Omental fat pad (tissue), 4 donors: ENCODE measurements around the gene SVOP. TPM values are rescaled to one million over a fixed set of nuclear protein-coding genes. Genes with fewer than 3 reads are reported as not detected.
A peak's percentile ranks its signal among the peaks of the same experiment; 100 is the strongest.

ENCODE experiments used
- ATAC-seq: fragments of 150-250 bp; one replicate; pipeline ENCODE4 v1.9.1; 2016; ENCODE audit warnings: mild to moderate bottlenecking, moderate library complexity; ENCODE audit not compliant: low FRiP score
- DNase-seq: peaks from one replicate; pipeline ENCODE4 v3.0.0-alpha.2; 2019; ENCODE audit warnings: low spot score
- CTCF ChIP-seq, 3 donors: fragments of 450-650 bp; IDR thresholded peaks; one replicate each; pipeline ENCODE4 v1.5.1; 2016 to 2017; ENCODE audit warnings: antibody characterized with exemption in 3 of 3, mild to moderate bottlenecking in 3 of 3, moderate library complexity in 2 of 3
- total RNA-seq, 4 donors: library from RNA; depleted of rRNA; stranded (reverse); fragments of >200 nt; gene quantifications; one replicate each; pipeline ENCODE4 v1.1.0, GENCODE V29; 2016

The SVOP gene
- total RNA-seq, 4 donors from 2014 or later = not detected

GRCh38 chr12:108886873-108887629 is 133.8 kb downstream of the SVOP start:
- no peak for TF ChIP-seq CTCF (IDR thresholded peaks at IDR 0.05)
- ATAC-seq = no peak
- DNase-seq = no peak

- peak; percentile 54 for DNase-seq
- no peak for ATAC-seq
- no peak for TF ChIP-seq CTCF (IDR thresholded peaks at IDR 0.05)
Observed at GRCh38 chr12:108884116-108885012, 136.5 kb downstream of the SVOP start.

- TF ChIP-seq CTCF (IDR thresholded peaks at IDR 0.05) = no peak
- DNase-seq (no peak), ATAC-seq (no peak)
Observed at GRCh38 chr12:108881953-108882352, 138.9 kb downstream of the SVOP start.

DNA sequence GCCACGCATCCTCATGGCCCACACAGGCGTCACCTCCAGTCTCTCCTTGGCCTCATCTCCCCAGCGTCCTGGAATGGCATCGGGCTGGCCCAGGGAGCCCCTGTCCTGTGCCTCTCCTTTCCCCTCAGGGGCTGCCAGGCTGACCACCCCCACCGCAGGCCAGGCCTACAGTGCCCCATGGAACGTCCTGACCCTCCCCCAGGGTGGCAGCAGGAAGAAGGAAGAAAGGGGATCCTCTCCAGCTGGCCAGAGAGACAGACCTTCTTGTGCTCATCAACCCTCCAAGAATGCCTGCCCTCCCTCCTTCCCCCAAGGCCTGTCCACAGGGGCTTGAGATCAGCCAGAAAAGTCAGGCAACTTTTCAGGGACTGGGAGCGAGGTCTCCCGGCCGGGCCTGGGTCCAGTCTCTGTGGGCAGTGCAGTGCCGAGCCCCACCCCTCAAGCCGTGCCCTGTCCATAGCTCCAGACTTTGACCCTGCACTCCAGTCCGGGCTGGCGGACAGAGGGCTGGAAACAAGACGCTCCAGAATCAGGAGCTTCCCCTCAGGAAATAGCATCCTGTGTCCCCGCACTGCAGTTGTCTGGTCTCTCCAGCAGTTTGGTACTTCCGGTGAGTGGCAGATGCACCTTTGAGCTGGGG is 141.1 kb downstream of the SVOP start, which contains the start of gene DAO:
Gene DAO, plus strand, starts transcription at position 478 of the 640 bp plus-strand sequence. CDS start 4,915 bp downstream, outside the sequence.
- no peak for TF ChIP-seq CTCF (IDR thresholded peaks at IDR 0.05)
- no peak for DNase-seq
- ATAC-seq = no peak

DNA sequence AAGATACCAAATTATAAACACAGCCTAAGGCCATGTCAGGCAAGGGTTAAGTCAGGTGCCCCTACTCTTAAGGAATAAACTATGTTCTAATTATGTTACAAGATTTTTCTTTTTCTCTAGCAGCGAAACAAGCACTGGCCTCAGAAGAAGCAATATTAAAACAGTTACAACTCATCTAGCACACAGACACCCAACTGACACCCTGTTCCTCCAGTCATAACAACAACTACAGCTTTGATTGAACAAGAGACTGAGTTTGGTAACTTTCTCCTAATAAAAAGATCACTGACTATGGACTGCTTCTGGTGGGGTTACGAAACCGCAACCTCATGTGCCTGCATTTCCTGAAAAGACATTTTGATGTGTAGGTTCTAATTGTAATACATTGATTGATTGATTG is 144.3 kb downstream of the SVOP start:
- DNase-seq = no peak
- no peak for ATAC-seq
- no peak for TF ChIP-seq CTCF (IDR thresholded peaks at IDR 0.05)

GRCh38 chr12:108875682-108876361 is 145.0 kb downstream of the SVOP start:
- DNase-seq = no peak
- ATAC-seq = no peak
- TF ChIP-seq CTCF (IDR thresholded peaks at IDR 0.05) = no peak
